GM19463 (cell line): Measurements from ENCODE around the gene RASL10A.
"Not testable (repeated sequence)": the region's sequence is repeated elsewhere in the genome, so short reads cannot be mapped to it uniquely, and the experiment has no call there.

Source experiments
- ATAC-seq: cut with Tn5 transposase; IDR thresholded peaks from one replicate; pipeline ENCODE4 v1.9.1; 2021; ENCODE audit warnings: mild to moderate bottlenecking, moderate library complexity; ENCODE audit not compliant: unreplicated experiment

RASL10A gene

GRCh38 chr22:29315286-29316140, at the start of gene RASL10A:
RASL10A (minus strand) TSS chr22:29315697; CDS start chr22:29315246, 451 bp downstream.
- ATAC-seq: no peak

- ATAC-seq: no peak
Measured at GRCh38 chr22:29359469-29359868, 44.0 kb upstream of the RASL10A start.

GRCh38 chr22:29357193-29357890, 41.8 kb upstream of the RASL10A start:
- ATAC-seq: not testable (repeated sequence)

DNA sequence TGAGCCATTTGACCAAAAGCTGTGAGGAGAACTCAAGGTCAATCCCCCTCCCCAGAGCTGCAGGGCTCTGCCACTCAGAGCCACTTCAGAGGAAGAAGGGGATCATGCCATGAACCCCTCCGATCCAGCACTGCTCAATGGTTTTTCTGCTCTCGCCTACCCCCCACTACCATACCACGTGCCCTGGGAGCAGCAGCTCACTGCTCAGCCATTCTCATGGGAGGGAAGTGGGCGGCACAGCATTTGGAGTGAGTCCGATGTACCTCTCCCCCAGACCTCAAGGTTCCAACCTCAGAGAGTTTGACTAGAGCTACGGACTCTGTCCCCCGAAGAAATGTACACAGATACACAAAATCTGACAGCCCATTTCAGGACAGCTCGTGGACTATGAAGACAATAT, 38.4 kb upstream of the RASL10A start:
- no peak for ATAC-seq

GRCh38 chr22:29353286-29353685, 37.8 kb upstream of the RASL10A start:
- ATAC-seq: no peak

- no peak for ATAC-seq
Measured at GRCh38 chr22:29352778-29353177, 37.3 kb upstream of the RASL10A start.

DNA sequence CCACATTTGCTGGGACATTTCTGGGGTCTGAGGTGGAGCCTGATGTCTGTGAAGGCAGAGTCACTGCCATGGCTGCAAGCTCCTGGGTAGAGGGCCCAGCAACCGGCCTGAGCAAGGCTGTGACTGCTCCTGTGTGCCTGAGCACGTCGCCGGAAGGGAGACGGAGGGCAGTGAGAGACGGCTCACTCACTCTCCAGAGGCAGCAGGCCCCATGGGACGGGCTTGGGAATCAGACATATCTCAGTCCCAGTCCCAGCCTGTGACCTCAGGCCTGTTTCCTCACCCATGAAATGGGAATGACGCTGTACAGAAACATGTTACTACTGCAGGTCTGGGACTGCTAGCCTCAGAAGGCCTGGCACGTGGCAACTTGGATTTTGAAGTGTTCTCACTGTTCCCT, 36.4 kb upstream of the RASL10A start:
- ATAC-seq: no peak

DNA sequence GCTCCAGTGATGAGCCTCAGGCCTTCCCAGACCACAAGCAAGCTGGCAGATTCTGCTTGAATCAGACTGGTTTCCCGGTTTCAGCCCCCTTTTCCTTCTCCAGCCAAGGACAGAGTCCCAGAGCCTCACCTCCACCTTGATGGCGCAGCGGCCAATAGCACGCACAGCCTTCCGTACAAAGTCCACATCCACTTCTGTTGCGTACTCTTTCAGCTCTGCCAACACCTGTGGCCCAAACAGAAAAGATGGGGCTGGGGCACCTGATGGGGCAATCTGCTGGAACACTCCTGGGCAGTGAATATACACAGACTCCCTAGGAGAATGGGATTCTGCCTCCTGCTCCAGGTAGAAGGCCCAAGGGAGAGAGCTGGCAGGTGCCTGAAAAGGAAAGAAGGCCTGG, 35.5 kb upstream of the RASL10A start:
- ATAC-seq: no peak

GRCh38 chr22:29348956-29349355, 33.5 kb upstream of the RASL10A start:
- no peak for ATAC-seq

DNA sequence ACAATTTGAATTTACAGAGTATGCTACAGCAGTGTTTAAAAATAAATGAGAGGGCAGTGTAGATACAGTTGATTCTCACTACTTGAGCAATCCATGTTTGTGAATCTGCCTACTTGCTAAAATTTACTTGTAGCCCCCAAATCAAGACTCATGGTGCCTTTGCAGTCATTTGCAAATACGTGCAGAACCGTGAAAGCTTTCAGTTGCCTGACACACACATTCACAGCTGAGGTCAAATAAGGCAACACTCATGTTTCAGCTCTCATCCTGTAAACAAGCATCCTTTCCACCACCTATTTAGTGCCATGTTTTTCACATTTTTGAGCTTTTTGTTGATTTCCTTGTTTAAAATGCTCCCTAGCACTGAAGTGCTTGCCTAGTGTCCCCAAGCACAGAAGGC, 32.5 kb upstream of the RASL10A start:
- no peak for ATAC-seq

DNA sequence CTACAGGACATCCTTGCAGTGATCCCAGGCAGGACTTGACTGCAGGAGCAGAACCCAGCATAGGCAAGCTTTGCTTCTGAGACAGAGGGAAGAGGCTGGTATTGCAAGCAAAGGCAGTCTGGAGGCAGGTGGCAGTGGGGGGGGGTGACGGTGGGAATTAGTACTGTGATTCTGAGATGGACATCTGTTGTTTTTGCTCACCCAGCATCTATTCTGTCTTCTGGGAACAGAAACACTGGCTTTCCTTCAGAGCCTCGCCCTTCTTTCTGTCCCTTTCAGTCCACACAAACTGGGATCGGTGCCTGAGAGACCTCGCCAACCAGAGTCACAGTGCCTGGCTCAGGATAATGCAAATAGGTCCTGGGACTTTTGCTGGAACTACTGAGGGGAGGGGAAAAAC, 31.2 kb upstream of the RASL10A start:
- ATAC-seq: no peak

GRCh38 chr22:29345932-29346331, 30.4 kb upstream of the RASL10A start:
- no peak for ATAC-seq

DNA sequence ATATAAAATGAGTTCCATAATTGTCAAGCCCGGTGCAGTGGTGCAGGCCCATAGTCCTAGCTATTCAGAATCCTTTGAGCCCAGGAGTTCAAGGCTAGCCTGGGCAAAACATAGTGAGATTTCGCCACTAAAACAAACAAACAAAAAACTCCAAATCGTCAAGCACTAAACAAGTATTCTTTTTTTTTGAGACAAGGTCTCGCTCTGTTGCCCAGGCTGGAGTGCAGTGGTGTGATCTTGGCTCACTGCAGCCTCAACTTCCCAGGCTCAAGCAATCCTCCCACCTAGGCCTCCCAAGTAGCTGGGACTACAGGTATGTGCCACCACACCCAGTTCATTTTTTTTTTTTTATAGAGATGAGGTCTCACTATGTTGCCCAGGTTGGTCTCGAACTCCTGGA, 29.4 kb upstream of the RASL10A start:
- not testable (repeated sequence) for ATAC-seq

DNA sequence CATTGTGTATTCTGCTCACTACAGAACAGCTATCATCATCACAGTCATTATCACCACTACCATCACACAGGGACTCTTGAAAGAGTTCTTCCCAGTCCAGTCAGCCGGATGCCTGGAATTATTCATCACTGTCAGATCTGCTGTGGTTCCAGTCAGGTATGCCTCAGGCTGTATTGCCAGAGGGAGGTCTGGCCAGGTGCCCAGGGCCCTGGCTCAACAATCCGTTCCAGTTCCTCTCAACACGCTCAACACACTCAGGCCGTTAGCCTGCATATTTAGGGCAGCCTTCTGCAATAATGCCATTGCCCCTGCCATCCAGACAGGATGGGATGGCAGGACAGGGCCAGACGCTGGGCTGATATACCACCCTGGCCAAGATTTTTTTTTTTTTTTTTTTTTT, 28.6 kb upstream of the RASL10A start:
- ATAC-seq: no peak

GRCh38 chr22:29343313-29343805, 27.9 kb upstream of the RASL10A start:
- no peak for ATAC-seq

DNA sequence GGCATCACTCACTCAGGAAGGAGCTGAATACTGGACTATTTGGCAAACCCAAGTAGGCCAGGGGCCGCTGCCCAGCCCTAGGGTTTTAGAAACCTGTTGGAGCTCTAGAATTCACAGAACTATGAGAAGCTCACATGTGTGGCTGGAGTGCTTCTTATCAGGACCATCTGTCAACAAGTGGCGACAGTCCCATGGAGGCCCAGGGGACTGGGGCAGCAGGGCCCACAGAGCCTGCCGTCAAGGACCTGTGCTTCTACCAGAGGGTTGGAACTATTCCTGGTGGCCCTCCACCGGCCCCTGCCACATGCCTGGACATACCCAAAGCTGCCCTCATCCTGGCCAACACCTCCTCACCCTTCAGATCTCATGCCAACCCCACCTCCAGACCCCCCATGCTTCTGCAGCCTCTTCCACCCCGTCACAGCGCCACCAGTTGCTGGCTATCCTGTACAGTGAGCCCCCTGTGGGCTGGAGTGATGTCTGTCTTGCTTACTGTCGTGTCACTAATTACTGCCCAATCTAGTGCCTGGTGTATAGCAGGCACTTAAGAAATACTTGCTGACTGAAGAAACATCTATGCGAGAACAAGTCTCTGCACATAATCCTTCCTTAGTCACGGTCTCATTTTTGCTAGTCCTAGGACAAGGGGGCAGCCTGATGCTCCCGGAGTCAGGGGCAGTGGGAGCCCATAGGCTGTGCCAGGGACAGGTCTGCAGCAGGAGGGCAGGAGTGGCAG, 27.2 kb upstream of the RASL10A start:
- ATAC-seq: no peak

GRCh38 chr22:29342177-29342576, 26.7 kb upstream of the RASL10A start:
- no peak for ATAC-seq

DNA sequence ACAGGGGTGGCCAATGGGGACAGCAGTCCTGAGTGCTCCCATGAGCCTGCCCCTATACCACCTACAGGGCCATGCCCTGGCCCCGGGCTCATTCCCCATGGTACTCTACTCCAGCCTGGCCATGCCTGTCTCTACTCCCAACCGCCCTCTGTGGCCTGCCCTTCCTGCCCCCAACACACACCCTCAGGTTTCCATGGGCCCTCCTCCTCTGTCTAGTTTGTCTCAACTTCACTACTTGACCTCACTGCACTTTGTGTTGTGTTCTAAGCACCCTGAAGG, 26.3 kb upstream of the RASL10A start:
- ATAC-seq: no peak

GRCh38 chr22:29341056-29341848, 25.8 kb upstream of the RASL10A start:
- no peak for ATAC-seq

- no peak for ATAC-seq
Measured at GRCh38 chr22:29340566-29340965, 25.1 kb upstream of the RASL10A start.
